ENCODE measurements around the gene TOE1.
A peak's percentile ranks its signal among the peaks of the same experiment; 100 is the strongest.
"Not testable (repeated sequence)": the region's sequence is repeated elsewhere in the genome, so short reads cannot be mapped to it uniquely, and the experiment has no call there.

Gene TOE1

GRCh38 chr1:45339789-45340558, at the start of gene TOE1, which contains the start of gene MUTYH:
Gene TOE1 (plus strand): TSS chr1:45340170. CDS start chr1:45340253, 83 bp downstream.
Gene MUTYH (minus strand): TSS chr1:45340440. CDS start chr1:45334505, 5,935 bp downstream.
- DNase-seq (ENCODE audit: low read depth): peak; percentile 93

GRCh38 chr1:45291002-45291401, 49.0 kb upstream of the TOE1 start:
- not testable (repeated sequence) for DNase-seq (ENCODE audit: low read depth)

- no peak for DNase-seq (ENCODE audit: low read depth)
These were observed 48.3 kb upstream of the TOE1 start for GRCh38 chr1:45291716-45292115.

- DNase-seq (ENCODE audit: low read depth): no peak
These were observed 42.2 kb upstream of the TOE1 start for GRCh38 chr1:45297666-45298356.

- DNase-seq (ENCODE audit: low read depth): no peak
These were observed 40.7 kb upstream of the TOE1 start for GRCh38 chr1:45299296-45299695.

GRCh38 chr1:45299981-45300668, 39.8 kb upstream of the TOE1 start:
- peak; percentile 3 for DNase-seq (ENCODE audit: low read depth)

GRCh38 chr1:45300669-45300997, 39.3 kb upstream of the TOE1 start:
- DNase-seq (ENCODE audit: low read depth): no peak

DNA sequence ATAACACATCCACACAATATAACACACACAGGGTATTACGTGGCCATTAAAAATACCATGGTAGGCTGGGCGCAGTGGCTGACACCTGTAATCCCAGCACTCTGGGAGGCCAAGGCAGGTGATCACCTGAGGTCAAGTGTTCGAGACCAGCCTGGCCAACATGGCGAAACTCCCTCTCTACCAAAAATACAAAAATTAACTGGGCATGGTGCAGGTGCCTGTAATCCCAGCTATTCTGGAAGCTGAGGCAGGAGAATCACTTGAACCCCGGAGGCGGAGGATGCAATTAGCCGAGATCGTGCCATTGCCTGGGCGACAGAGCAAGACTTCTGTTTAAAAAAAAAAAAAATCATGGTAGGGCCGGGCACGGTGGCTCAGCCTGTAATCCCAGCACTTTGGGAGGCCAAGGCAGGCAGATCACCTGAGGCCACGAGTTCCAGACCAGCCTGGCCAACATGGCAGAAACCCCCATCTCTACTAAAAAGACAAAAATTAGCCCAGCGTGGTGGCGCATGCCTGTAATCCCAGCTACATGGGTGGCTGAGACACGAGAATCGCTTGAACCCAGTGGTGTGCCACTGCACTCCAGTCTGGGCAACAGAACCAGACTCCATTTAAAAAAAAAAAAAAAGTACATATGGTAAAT, 37.3 kb upstream of the TOE1 start:
- no peak for DNase-seq (ENCODE audit: low read depth)

DNA sequence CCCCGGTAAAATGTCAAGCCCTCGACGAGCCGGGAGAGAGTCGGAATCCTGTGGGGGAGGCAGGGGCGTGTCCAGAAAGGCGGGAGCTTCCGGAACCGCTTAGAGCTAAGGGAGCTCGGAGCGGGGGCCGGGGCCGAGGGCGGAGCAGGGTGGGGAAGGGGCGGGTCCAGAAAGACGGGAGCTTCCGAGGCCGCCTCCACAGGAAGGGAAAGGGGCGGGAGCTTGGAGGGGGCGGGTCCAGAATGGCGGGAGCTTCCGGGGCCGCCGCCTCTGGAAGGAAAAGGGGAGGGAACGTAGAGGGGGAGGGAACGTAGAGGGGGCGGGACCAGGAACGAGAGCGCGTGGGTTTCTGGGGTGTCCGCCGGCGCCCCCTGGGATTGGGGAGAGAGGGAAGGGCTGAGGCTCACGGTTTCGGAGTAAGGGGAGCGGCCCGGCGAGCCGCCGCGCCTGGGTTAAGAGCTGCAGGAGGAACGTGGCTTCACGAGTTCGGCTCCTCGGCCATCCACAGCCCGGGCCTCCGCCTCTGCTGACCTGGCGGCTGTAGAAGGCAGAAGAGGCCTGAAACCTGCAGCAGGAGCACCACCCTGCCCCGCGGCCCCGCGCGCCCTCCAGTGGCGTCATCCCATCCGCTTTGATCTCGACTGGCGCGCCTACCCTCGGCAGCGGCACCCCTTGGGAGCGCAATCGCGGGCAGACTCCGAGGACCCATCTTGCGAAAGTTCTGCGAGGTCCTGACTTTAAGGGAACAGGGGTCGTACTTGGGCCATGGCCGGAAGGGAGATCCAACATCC, 36.3 kb upstream of the TOE1 start:
- DNase-seq (ENCODE audit: low read depth): peak; percentile 98

DNA sequence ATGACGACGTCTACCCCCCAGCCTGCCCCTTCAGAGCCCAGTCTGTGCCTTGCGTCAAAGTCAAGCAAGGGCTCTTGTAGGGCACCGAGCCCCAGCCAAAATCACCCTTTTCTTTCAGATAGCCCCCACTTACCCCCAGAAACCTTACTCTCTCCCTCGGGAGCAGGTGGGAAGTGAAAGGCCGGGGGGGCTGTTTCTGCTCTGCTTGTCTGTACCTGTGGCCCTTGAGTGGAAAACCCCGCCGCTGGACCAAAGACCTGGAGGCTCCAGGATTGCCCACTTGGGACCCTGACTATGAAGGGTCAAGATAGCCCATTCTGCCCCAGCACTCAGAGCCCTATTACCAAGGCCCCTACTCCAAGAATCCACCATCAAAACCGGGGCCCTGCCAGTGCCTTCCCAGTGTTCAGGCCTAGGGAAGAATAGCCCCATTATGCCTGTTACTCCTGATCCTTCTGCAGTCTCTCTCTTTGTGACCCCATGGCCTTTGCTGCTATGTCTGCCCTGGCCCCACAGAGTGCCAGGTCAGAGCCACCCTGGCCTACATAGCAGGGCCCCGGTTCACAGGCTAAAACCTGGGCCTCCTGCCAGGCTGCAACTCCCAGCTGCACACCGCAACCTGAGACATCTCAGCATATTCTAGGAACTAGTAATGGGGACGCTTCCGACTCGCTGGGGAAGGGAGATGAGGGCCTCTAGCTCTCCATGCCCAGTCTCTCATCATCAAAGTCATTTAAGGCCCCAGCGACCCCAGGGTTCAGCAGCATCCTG, 35.5 kb upstream of the TOE1 start:
- DNase-seq (ENCODE audit: low read depth): no peak

DNA sequence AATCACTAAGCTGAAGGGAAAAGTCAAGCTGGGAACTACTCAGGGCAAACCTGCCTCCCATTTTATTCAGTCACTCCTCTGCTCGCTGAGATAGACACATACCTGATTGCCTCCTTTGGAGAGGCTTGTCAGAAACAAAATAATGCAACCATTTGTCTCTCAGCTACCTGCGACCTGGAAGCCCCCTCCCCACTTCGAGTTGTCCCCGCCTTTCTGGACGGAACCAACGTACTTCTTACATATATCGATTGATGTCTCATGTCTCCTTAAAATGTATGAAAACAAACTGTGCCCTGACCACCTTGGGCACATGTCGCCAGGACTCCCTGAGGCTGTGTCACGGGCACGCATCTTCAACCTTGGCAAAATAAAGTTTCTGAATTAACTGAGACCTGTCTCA, 34.7 kb upstream of the TOE1 start:
- DNase-seq (ENCODE audit: low read depth): no peak

DNA sequence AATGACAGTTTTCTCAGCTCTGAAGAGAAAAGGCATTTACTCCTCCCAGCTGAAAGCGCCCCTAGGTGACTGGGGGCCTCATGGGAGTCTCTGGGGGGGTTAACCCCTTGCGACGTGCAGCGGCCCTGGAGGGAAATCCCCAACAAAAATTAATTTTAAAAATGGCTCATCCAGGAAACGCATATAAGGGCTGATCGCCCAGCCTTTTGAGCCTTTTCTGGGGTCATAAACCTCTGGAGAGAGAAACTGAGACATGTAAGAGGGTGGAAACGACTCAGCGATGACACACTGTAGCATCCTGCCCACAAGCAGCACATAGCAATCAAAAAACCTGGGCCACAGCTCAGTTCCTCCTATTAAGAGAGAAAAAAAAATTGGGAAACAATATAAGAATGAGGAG, 33.7 kb upstream of the TOE1 start:
- peak; percentile 15 for DNase-seq (ENCODE audit: low read depth)

DNA sequence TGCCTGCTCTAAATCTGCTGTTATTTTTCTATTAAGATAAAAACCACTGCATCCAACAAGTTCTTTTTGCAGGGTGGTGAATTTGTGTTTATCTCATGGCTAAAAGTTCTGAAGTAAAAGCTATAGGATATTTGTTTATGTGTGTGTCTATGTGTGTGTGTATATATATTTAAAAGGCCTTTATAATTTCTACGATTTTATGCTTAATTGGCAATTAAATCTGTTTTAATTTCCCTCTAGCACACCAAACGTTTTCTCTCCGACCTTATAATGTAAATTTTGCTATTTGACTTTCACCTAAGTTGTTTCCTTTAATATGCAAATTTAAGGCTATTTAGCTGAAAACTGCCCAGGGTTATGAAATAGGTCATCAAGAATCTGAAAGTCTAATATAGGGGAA, 33.1 kb upstream of the TOE1 start:
- no peak for DNase-seq (ENCODE audit: low read depth)

DNA sequence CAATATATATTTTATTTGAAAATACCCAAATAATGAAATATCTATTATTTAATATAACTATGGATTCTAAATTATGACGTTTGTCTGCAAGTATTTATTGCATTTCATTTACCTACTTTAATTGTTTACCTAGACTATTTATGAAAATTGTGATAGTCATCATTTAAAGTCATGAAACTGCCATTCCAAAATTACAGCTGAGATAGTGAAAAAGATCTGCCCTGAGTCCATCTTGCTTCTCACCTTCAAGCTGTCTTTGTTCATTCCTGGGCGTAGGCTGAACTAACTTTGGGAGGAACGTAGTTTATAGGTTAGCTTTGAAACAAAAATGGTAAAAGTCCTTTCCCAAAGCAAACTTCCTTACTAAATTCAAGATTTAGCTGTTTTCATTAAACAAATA, 25.7 kb upstream of the TOE1 start:
- no peak for DNase-seq (ENCODE audit: low read depth)

- DNase-seq (ENCODE audit: low read depth): no peak
These were observed 22.8 kb upstream of the TOE1 start for GRCh38 chr1:45317166-45317565.

DNA sequence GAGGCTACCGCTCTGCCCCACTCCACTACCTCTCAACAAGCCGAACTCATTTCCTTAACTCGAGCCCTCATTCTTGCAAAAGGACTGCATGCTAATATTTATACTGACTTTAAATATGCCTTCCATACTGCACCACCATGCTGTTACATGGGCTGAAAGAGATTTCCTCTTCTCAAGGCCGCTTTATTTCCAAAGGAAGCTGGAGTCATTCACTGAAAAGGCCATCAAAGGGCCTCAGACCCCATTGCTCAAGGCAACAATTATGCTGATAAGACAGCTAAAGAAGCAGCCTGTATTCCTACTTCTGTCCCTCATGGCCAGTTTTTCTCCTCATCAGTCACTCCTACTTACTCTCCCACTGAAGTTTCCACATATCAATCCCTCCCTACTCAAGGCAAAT, 20.2 kb upstream of the TOE1 start:
- no peak for DNase-seq (ENCODE audit: low read depth)

DNA sequence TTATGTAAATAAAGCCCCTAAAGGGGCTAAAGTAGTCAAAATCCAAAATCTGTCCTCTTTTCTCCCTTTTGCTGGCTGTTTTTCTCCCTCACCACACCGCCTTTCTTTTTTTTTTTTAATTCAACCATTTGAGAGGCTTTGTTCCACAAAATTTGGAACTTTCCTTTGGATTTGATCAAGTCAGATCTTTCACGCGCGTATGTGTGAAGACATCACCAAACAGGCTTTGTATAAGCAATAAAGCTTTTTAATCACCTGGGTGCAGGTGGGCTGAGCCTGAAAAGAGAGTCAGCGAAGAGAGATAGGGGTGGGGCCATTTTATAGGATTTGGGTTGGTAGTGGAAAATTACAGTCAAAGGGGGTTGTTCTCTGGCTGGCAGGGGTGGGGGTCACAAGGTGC, 18.5 kb upstream of the TOE1 start:
- DNase-seq (ENCODE audit: low read depth): no peak

DNA sequence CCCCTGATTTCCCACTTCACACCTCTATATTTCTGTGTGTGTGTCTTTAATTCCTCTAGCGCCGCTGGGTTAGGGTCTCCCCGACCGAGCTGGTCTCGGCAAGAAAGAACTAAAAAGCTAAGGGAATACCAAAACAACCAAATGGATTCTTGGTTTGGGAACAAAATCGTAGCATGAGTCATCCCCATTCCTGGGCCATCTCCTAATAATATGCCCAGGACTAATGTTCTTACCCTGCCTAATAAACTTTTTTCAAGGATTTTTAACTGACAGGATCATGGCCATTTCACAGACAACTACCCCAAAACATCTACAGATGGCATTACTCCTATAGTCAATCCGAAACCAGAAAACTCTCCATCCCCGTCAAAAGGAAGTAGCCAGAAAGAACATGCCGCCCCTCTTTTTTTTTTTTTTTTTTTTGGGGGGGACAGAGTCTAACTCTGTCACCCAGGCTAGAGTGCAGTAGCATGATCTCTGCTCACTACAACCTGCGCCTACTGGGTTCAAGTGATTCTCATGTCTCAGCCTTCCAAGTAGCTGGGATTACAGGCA, 17.4 kb upstream of the TOE1 start:
- no peak for DNase-seq (ENCODE audit: low read depth)

- no peak for DNase-seq (ENCODE audit: low read depth)
These were observed 14.0 kb upstream of the TOE1 start for GRCh38 chr1:45325851-45326506.
